Neural cell (in vitro differentiated cells): ENCODE results near the gene ACTRT2. TPM values are rescaled to one million over a fixed set of nuclear protein-coding genes. Genes with fewer than 3 reads are reported as not detected.

ENCODE experiments used
- H2AFZ ChIP-seq: fragments of 200-600, 300-800 bp; sonication (generic), shearing (Covaris generic); 2 replicates; pipeline ENCODE4 v1.6.0; 2014; ENCODE audit warnings: low read depth, mild to moderate bottlenecking, antibody characterized with exemption, low read length, moderate library complexity
- H3F3A ChIP-seq: fragments of 200-600 bp; shearing (Covaris generic); 2 replicates; pipeline ENCODE4 v1.6.1; 2016; ENCODE audit warnings: mild to moderate bottlenecking, moderate library complexity, mixed read lengths, antibody characterized with exemption, low read length; ENCODE audit not compliant: insufficient read depth, poor library complexity, severe bottlenecking
- H3K27ac ChIP-seq: fragments of 200-600, 300-800 bp; sonication (generic), shearing (Covaris generic); 2 replicates; pipeline ENCODE4 v1.5.1; 2014; ENCODE audit warnings: mild to moderate bottlenecking, low read length, moderate library complexity
- H3K27me3 ChIP-seq: fragments of 300-800, 200-600 bp; sonication (generic), shearing (Covaris generic); 2 replicates; pipeline ENCODE4 v1.6.0; 2014; ENCODE audit warnings: mild to moderate bottlenecking, low read depth, low read length, moderate library complexity; ENCODE audit not compliant: insufficient read depth
- H3K36me3 ChIP-seq: fragments of 300-800, 200-600 bp; sonication (generic), shearing (Covaris generic); 2 replicates; pipeline ENCODE4 v1.5.1; 2014; ENCODE audit warnings: mild to moderate bottlenecking, antibody characterized with exemption, low read length, moderate library complexity; ENCODE audit not compliant: insufficient read depth
- H3K4me2 ChIP-seq: fragments of 300-800, 200-600 bp; sonication (generic), shearing (Covaris generic); 2 replicates; pipeline ENCODE4 v1.6.0; 2014; ENCODE audit warnings: mild to moderate bottlenecking, low read length
- H3K4me3 ChIP-seq: fragments of 300-800, 200-600 bp; sonication (generic), shearing (Covaris generic); 2 replicates; pipeline ENCODE4 v1.5.1; 2014; ENCODE audit warnings: mild to moderate bottlenecking, low read length, moderate library complexity
- H3K79me2 ChIP-seq: fragments of 200-600 bp; shearing (Covaris generic); replicated peaks from 2 replicates; pipeline ENCODE4 v1.6.0; 2014; ENCODE audit warnings: mild to moderate bottlenecking, low read length, moderate library complexity; ENCODE audit not compliant: insufficient read depth
- H3K9ac ChIP-seq: fragments of 300-800, 200-600 bp; sonication (generic), shearing (Covaris generic); 2 replicates; pipeline ENCODE4 v1.6.1; 2016; ENCODE audit warnings: mild to moderate bottlenecking, low read length, mixed read lengths
- H3K9me2 ChIP-seq: fragments of 200-600 bp; shearing (Covaris generic); 2 replicates; pipeline ENCODE4 v1.6.1; 2016; ENCODE audit warnings: mild to moderate bottlenecking, low read length, mixed read lengths; ENCODE audit not compliant: insufficient read depth
- H3K9me3 ChIP-seq: fragments of 200-600, 300-800 bp; sonication (generic), shearing (Covaris generic); 2 replicates; pipeline ENCODE4 v1.6.1; 2016; ENCODE audit warnings: mild to moderate bottlenecking, mixed run types, low read length, moderate library complexity, mixed read lengths
- H4K20me1 ChIP-seq: fragments of 200-600 bp; shearing (Covaris generic); 2 replicates; pipeline ENCODE4 v1.6.1; 2016; ENCODE audit warnings: mild to moderate bottlenecking, mixed run types; ENCODE audit not compliant: insufficient read depth
- CTCF ChIP-seq: fragments of 450-650 bp; IDR thresholded peaks from 2 replicates; pipeline ENCODE4 v1.5.1; 2014; ENCODE audit warnings: antibody characterized with exemption, mild to moderate bottlenecking, moderate library complexity; ENCODE audit not compliant: poor library complexity, severe bottlenecking
- EP300 ChIP-seq: fragments of 450-650 bp; conservative IDR thresholded peaks from 2 replicates; pipeline ENCODE4 v1.6.1; 2014; ENCODE audit warnings: antibody characterized with exemption, mild to moderate bottlenecking, moderate library complexity; ENCODE audit not compliant: poor library complexity, severe bottlenecking
- EZH2 ChIP-seq: fragments of 200-600, 300-800 bp; shearing (Covaris generic), sonication (generic); IDR thresholded peaks from 2 replicates; pipeline ENCODE4 v1.6.1; 2014; ENCODE audit warnings: antibody characterized with exemption, low read length, borderline replicate concordance, mild to moderate bottlenecking; ENCODE audit not compliant: insufficient read depth, poor library complexity, severe bottlenecking
- MXI1 ChIP-seq: fragments of 450-650 bp; conservative IDR thresholded peaks from 2 replicates; pipeline ENCODE4 v1.6.1; 2014; ENCODE audit warnings: antibody characterized with exemption, mild to moderate bottlenecking; ENCODE audit not compliant: poor library complexity, severe bottlenecking
- POLR2AphosphoS5 ChIP-seq: IDR thresholded peaks from 2 replicates; pipeline ENCODE4 v1.6.1; 2012
- RAD21 ChIP-seq: fragments of 450-650 bp; conservative IDR thresholded peaks from 2 replicates; pipeline ENCODE4 v1.6.1; 2014; ENCODE audit warnings: antibody characterized with exemption, mild to moderate bottlenecking, moderate library complexity
- REST ChIP-seq: IDR thresholded peaks from 2 replicates; pipeline ENCODE4 v1.6.1; 2012; ENCODE audit warnings: borderline replicate concordance
- SMC3 ChIP-seq: fragments of 450-650 bp; conservative IDR thresholded peaks from 2 replicates; pipeline ENCODE4 v1.6.1; 2014; ENCODE audit warnings: antibody characterized with exemption, mild to moderate bottlenecking, moderate library complexity; ENCODE audit not compliant: poor library complexity
- TAF1 ChIP-seq: IDR thresholded peaks from 2 replicates; pipeline ENCODE4 v1.6.1; 2012; ENCODE audit warnings: low read depth
- polyA plus RNA-seq: library from polyadenylated mRNA; depleted of rRNA; stranded (reverse); fragments of >200 nt; gene quantifications from 2 replicates; pipeline ENCODE4 v1.2.3, GENCODE V29; 2014

ACTRT2 gene
- polyA plus RNA-seq, 1 donor from 2014 or later = not detected

GRCh38 chr1:3009021-3009420 lies 12.2 kb upstream of the ACTRT2 start:
- Histone ChIP-seq H3K79me2 (no peaks in the 10 kb centered on the region), H3K4me3 (no peak overlapping the region), H3K36me3 (no peaks in the 10 kb centered on the region), H3K27me3 (no peaks in the 10 kb centered on the region), H3F3A (no peaks in the 10 kb centered on the region), H3K9ac (no peak overlapping the region), H3K9me3 (peaks cover 10% of the 10 kb centered on the region), H4K20me1 (no peaks in the 10 kb centered on the region), H3K9me2 (no peaks in the 10 kb centered on the region), H3K27ac (no peak overlapping the region), H3K4me2 (no peak overlapping the region), H2AFZ (no peak overlapping the region)
- no peak for TF ChIP-seq CTCF
- TF ChIP-seq SMC3 = no peak
- no peak for TF ChIP-seq MXI1
- no peak for TF ChIP-seq REST
- no peak for TF ChIP-seq EZH2
- no peak for TF ChIP-seq POLR2AphosphoS5
- no peak for TF ChIP-seq EP300
- no peak for TF ChIP-seq TAF1
- no peak for TF ChIP-seq RAD21

- TF ChIP-seq MXI1 (no peak), POLR2AphosphoS5 (no peak), REST (no peak), CTCF (no peak), EP300 (no peak), SMC3 (no peak), TAF1 (no peak), RAD21 (no peak)
- Histone ChIP-seq H4K20me1 (no peaks in the 10 kb centered on the region), H3K4me2 (no peak overlapping the region), H3K9ac (no peak overlapping the region), H2AFZ (no peak overlapping the region), H3K27me3 (no peaks in the 10 kb centered on the region), H3K79me2 (no peaks in the 10 kb centered on the region), H3K27ac (no peak overlapping the region), H3F3A (no peaks in the 10 kb centered on the region), H3K9me3 (peaks cover 10% of the 10 kb centered on the region), H3K4me3 (no peak overlapping the region), H3K36me3 (no peaks in the 10 kb centered on the region), H3K9me2 (no peaks in the 10 kb centered on the region)
These were observed 11.7 kb upstream of the ACTRT2 start for GRCh38 chr1:3009556-3009955.
